Vein endothelial cell (primary cell): Measurements from ENCODE around the gene PAX4. TPM values are rescaled to one million over a fixed set of nuclear protein-coding genes. Genes with fewer than 3 reads are reported as not detected.

Experiments
- total RNA-seq: library from RNA; depleted of rRNA; stranded (reverse); fragments of >200 nt; gene quantifications from 2 replicates; pipeline ENCODE4 v1.2.3, GENCODE V29; 2012

PAX4 gene, protein sequence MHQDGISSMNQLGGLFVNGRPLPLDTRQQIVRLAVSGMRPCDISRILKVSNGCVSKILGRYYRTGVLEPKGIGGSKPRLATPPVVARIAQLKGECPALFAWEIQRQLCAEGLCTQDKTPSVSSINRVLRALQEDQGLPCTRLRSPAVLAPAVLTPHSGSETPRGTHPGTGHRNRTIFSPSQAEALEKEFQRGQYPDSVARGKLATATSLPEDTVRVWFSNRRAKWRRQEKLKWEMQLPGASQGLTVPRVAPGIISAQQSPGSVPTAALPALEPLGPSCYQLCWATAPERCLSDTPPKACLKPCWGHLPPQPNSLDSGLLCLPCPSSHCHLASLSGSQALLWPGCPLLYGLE
- total RNA-seq, result not detected in 2 replicates

DNA sequence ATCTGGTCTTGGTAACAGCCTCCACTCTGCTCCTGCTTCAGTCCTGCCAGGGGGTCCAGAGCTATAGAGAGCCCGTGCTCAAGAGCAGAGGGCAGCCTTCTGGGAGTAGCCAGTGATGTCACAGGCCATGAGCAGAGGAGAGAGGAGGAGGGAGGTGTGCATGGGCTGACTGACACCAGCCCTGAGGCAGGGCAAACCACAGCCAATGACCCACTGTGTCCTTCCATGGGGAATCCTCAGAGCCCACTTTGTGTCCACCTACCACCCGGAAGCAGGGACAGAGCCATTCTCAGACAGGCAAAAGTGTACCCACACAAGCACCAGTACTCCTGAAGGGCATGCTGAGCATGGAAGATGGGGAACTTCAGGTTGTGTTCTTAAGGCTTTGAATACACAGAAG, at the start of gene PAX4:
Gene PAX4 (minus strand): TSS at position 101 of the 400 bp plus-strand sequence. CDS start 2,214 bp downstream, outside the sequence.

DNA sequence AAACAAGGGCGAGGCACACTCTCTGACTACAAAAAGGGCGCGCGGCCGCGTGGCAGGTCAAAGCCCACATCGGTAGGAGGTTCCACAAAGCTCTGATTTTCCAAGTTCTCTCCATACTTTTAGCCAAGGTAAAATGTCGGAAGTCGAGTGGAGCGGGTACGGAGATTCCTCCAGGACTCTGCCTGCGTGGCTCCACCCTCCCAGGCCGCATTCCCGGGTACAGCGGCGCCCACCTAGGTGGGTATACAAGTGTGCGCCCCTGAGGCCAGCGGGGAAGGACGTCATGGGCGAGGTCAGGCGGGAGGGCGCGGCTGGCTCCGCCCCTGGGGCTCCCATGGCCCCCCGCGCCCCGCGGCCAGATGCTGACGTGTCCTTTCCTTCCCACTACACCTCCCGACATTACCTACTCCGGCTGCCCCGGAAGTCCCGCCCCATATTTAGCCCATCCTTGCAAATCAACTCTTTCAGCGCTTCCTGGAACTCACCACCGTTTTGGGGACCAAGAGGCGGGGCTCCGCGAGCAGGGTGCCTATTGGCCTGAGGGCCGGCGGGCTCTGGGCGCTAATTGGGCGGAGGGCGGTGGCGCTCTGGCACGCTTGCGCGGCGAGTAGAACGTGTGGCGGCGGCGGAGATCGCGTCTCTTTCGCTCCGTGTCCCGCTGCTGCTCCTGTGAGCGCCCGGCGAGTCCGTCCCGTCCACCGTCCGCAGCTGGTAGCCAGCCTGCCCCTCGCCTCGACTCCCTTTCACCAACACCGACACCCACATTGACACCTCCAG, 33.8 kb upstream of the PAX4 start, which contains the start of gene SND1:
Gene SND1 (plus strand): TSS at position 639 of the 777 bp plus-strand sequence. CDS start 180 bp downstream, outside the sequence.

DNA sequence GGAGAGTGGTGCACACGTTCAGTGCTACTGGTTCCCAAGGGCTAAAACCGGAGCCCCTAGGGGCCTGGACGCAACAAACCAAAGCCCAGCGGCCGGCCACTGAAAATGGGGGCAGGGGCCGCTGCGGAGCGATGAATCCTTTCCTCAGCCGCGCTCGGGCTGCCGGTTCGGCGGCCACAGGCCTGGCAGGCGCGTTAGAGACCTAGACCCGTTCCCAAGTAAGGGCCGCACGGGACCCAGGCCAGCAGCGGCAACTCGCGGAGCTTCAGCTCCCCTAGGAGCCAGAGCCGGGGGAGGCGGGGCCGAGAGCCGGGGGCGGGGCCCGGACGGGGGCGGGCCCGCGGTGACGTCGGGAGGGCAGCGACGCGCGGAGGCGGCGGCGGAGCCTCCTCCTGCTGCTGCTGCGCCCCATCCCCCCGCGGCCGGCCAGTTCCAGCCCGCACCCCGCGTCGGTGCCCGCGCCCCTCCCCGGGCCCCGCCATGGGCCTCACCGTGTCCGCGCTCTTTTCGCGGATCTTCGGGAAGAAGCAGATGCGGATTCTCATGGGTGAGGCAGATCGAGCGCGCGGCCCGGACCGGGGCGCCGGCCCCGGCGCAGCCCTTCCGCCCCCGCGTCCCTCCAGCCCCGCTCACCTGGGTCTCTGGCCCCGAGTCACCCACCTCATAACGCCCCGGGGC, 29.8 kb downstream of the PAX4 start, which contains the start of gene ARF5:
Gene ARF5 (plus strand): TSS at position 393 of the 678 bp plus-strand sequence. CDS start 88 bp downstream, at position 481.

DNA sequence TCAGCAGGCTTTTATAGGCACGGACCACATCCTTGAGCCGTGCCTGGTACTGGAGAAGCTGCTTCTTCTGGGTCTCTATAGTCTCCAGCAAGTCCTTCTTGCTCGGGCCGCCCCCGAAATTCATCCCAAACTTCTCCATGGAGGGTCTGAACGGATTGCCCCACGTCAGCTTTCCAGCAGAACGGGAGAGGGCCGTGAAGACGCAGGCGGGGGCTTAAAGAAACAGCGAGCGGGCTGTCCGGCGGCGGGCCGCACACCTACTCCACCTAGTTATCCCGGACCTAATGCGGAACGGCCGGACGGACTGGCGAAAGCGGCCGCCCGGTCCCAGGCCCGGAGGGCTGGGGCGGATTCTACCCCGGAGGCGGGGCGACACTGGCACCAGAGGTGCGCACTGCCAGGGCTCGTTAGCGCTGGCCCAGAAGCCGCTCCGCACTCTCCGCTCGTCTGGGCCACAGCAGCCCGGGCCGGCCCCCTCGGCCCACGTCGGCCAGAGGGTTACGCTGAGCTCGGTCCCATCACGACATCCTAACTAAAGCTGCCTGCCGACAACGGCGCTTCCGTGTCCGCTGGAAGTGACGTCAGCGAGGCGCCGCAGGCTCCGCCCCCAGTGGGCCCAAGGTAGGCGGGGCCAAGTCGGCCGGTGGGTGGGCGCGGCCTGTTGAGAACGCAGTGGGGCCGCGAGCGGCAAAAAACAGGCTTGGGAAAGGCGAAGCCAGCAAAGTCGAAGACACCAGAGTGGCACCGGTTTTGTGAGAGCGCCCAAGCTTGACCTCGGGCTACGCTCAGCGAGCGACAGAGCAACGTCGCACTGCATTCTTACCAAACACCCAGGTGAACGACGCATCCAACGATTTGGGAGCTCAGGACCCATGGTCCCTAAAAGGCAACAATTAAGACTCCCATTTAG, 32.6 kb downstream of the PAX4 start, which contains the start of gene GCC1:
Gene GCC1 (minus strand): TSS at position 553 of the 910 bp plus-strand sequence. CDS start 414 bp downstream, at position 139.

Other genes with a start within 250 kb of the PAX4 start
- gene ZNF800, start 225.4 kb downstream of the PAX4 start, total RNA-seq, result 29.4 and 34.1 TPM in 2 replicates
- gene GCC1, start 32.5 kb downstream of the PAX4 start, total RNA-seq, result 18.9 and 19.3 TPM in 2 replicates
- 169 and 218 TPM in 2 replicates for gene ARF5, start 29.7 kb downstream of the PAX4 start, total RNA-seq
- gene FSCN3, start 24.4 kb downstream of the PAX4 start, total RNA-seq, result 1.4 and 2.0 TPM in 2 replicates
- 289 and 311 TPM in 2 replicates for gene SND1, start 34.1 kb upstream of the PAX4 start, total RNA-seq